GM18873 (cell line): ENCODE data around the gene OXNAD1.

Experiments used
- ATAC-seq: cut with Tn5 transposase; IDR thresholded peaks from one replicate; pipeline ENCODE4 v1.9.1; 2021; ENCODE audit warnings: mild to moderate bottlenecking, moderate library complexity, moderate number of reproducible peaks; ENCODE audit not compliant: unreplicated experiment, low FRiP score

OXNAD1 gene

GRCh38 chr3:16245609-16246008 lies 19.4 kb upstream of the OXNAD1 start:
- no peak for ATAC-seq

- ATAC-seq, result peak; percentile 66
These were observed 17.5 kb upstream of the OXNAD1 start for GRCh38 chr3:16247282-16248061.

GRCh38 chr3:16248556-16248955 lies 16.5 kb upstream of the OXNAD1 start:
- no peak for ATAC-seq

GRCh38 chr3:16249336-16249735 lies 15.7 kb upstream of the OXNAD1 start:
- ATAC-seq, result no peak

GRCh38 chr3:16249886-16250285 lies 15.1 kb upstream of the OXNAD1 start:
- no peak for ATAC-seq

GRCh38 chr3:16251316-16252085 lies 13.5 kb upstream of the OXNAD1 start:
- no peak for ATAC-seq

GRCh38 chr3:16252243-16252978 lies 12.6 kb upstream of the OXNAD1 start:
- no peak for ATAC-seq

GRCh38 chr3:16252988-16253387 lies 12.0 kb upstream of the OXNAD1 start:
- no peak for ATAC-seq

GRCh38 chr3:16253601-16254000 lies 11.4 kb upstream of the OXNAD1 start:
- no peak for ATAC-seq

- ATAC-seq, result no peak
These were observed 10.1 kb upstream of the OXNAD1 start for GRCh38 chr3:16254916-16255315.

- ATAC-seq, result no peak
These were observed 9.7 kb upstream of the OXNAD1 start for GRCh38 chr3:16255326-16255725.

- ATAC-seq, result no peak
These were observed 9.3 kb upstream of the OXNAD1 start for GRCh38 chr3:16255726-16256125.

- ATAC-seq, result no peak
These were observed 7.7 kb upstream of the OXNAD1 start for GRCh38 chr3:16257309-16257708.

GRCh38 chr3:16258177-16258576 lies 6.8 kb upstream of the OXNAD1 start:
- no peak for ATAC-seq

GRCh38 chr3:16258866-16259265 lies 6.1 kb upstream of the OXNAD1 start:
- ATAC-seq, result no peak

GRCh38 chr3:16260046-16260445 lies 5.0 kb upstream of the OXNAD1 start:
- no peak for ATAC-seq

GRCh38 chr3:16262174-16262573 lies 2.8 kb upstream of the OXNAD1 start:
- ATAC-seq, result no peak

GRCh38 chr3:16264174-16264707 lies 771 bp upstream of the OXNAD1 start:
- ATAC-seq, result no peak

- no peak for ATAC-seq
These were observed 409 bp downstream of the OXNAD1 start for GRCh38 chr3:16265455-16265786.

- no peak for ATAC-seq
These were observed 1.7 kb downstream of the OXNAD1 start for GRCh38 chr3:16266714-16267113.

GRCh38 chr3:16270855-16271254 lies 5.8 kb downstream of the OXNAD1 start:
- ATAC-seq, result no peak
